GM23248 (cell line): ENCODE data around the gene KCNJ6.

Experiments
- EZH2 ChIP-seq: fragments of 200-600 bp; sonication (generic); IDR thresholded peaks from 2 replicates; pipeline ENCODE4 v1.6.1; 2018; ENCODE audit warnings: antibody characterized with exemption, mild to moderate bottlenecking; ENCODE audit not compliant: insufficient read depth, poor library complexity, severe bottlenecking
- EZH2phosphoT487 ChIP-seq: fragments of 200-600 bp; sonication (generic); IDR thresholded peaks from 2 replicates; pipeline ENCODE4 v1.6.1; 2018; ENCODE audit warnings: antibody characterized with exemption, moderate library complexity, mild to moderate bottlenecking, low read depth; ENCODE audit not compliant: insufficient read depth

DNA sequence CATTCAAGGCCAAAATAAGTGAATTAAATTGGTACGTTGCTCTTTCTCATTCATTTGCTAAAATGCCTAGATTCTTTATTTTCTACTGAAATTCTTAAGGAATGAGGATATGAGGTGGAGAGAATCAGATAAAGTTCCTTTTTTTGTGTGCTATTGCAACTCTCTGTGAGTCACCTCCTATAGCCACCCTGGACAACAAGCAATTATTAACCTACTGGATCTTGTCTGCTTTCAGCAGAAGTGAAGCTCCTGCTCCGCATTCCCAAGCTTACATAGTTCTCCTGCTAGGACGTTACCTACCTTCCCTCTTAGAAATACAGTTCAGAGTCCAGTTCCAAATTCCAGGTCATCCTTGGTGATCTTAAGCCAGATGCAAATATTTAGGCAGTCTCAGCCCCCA is 4.8 kb upstream of the KCNJ6 start:
- TF ChIP-seq EZH2 (no peak), EZH2phosphoT487 (no peak)
